BE2C (cell line): ENCODE results near the gene CRYBA2.

ENCODE experiments used
- DNase-seq: peaks from one replicate; pipeline ENCODE4 v3.0.0-alpha.2; 2020
- H3K27me3 ChIP-seq: fragments of 250-450 bp; sonication (Bioruptor Pico); 2 replicates; pipeline ENCODE4 v1.5.1; 2020; ENCODE audit warnings: mild to moderate bottlenecking
- H3K36me3 ChIP-seq: fragments of 250-450 bp; sonication (Bioruptor Pico); 2 replicates; pipeline ENCODE4 v1.5.1; 2020; ENCODE audit warnings: mild to moderate bottlenecking
- H3K4me1 ChIP-seq: fragments of 250-450 bp; sonication (Bioruptor Pico); 2 replicates; pipeline ENCODE4 v1.5.1; 2020
- H3K4me3 ChIP-seq: 2 replicates; pipeline ENCODE4 v1.5.1; 2011; ENCODE audit warnings: low read depth, low read length
- H3K9me3 ChIP-seq: fragments of 250-450 bp; sonication (Bioruptor Pico); 2 replicates; pipeline ENCODE4 v1.5.1; 2020
- CTCF ChIP-seq: IDR thresholded peaks from 2 replicates; pipeline ENCODE4 v1.5.1; 2012; ENCODE audit warnings: mild to moderate bottlenecking, low read depth, low read length

The CRYBA2 gene

GRCh38 chr2:219026946-219027345 lies 33.7 kb upstream of the CRYBA2 start:
- TF ChIP-seq CTCF = no peak
- Histone ChIP-seq H3K4me1 (no peaks in the 10 kb centered on the region), H3K27me3 (no peaks in the 10 kb centered on the region)

GRCh38 chr2:219025637-219026585 lies 32.7 kb upstream of the CRYBA2 start:
- Histone ChIP-seq H3K36me3 (no peaks in the 10 kb centered on the region), H3K4me1 (no peaks in the 10 kb centered on the region), H3K4me3 (no peak overlapping the region), H3K9me3 (no peaks in the 10 kb centered on the region), H3K27me3 (no peaks in the 10 kb centered on the region)
- no peak for TF ChIP-seq CTCF
- no peak for DNase-seq

More at GRCh38 chr2:219026946-219027345, 33.7 kb upstream of the CRYBA2 start:
- DNase-seq = no peak
- Histone ChIP-seq H3K9me3 (no peaks in the 10 kb centered on the region), H3K4me3 (no peak overlapping the region), H3K36me3 (no peaks in the 10 kb centered on the region)

GRCh38 chr2:219024059-219024458 lies 30.8 kb upstream of the CRYBA2 start:
- TF ChIP-seq CTCF = no peak
- H3K4me1 ChIP-seq = no peaks in the 10 kb centered on the region
- H3K4me3 ChIP-seq = no peak overlapping the region
- no peaks in the 10 kb centered on the region for H3K27me3 ChIP-seq
- H3K9me3 ChIP-seq = no peaks in the 10 kb centered on the region
- H3K36me3 ChIP-seq = no peaks in the 10 kb centered on the region
- DNase-seq = no peak

- H3K27me3 ChIP-seq = no peaks in the 10 kb centered on the region
- no peak overlapping the region for H3K4me3 ChIP-seq
- no peaks in the 10 kb centered on the region for H3K9me3 ChIP-seq
- H3K4me1 ChIP-seq = no peaks in the 10 kb centered on the region
- no peaks in the 10 kb centered on the region for H3K36me3 ChIP-seq
- TF ChIP-seq CTCF = no peak
- no peak for DNase-seq
These were observed 29.9 kb upstream of the CRYBA2 start for GRCh38 chr2:219023045-219023605.

- Histone ChIP-seq H3K27me3 (no peaks in the 10 kb centered on the region), H3K36me3 (no peaks in the 10 kb centered on the region), H3K4me3 (no peak overlapping the region), H3K4me1 (no peaks in the 10 kb centered on the region), H3K9me3 (no peaks in the 10 kb centered on the region)
- no peak for DNase-seq
- TF ChIP-seq CTCF = no peak
These were observed 29.4 kb upstream of the CRYBA2 start for GRCh38 chr2:219022616-219023015.

GRCh38 chr2:219022041-219022440 lies 28.8 kb upstream of the CRYBA2 start:
- H3K4me3 ChIP-seq = no peak overlapping the region
- no peaks in the 10 kb centered on the region for H3K9me3 ChIP-seq
- no peak for DNase-seq
- H3K4me1 ChIP-seq = no peaks in the 10 kb centered on the region
- TF ChIP-seq CTCF = no peak
- H3K27me3 ChIP-seq = no peaks in the 10 kb centered on the region
- no peaks in the 10 kb centered on the region for H3K36me3 ChIP-seq
